HG03280 (cell line): ENCODE data around the gene DDX39A.
A peak's percentile ranks its signal among the peaks of the same experiment; 100 is the strongest.
"Not testable (repeated sequence)": the region's sequence is repeated elsewhere in the genome, so short reads cannot be mapped to it uniquely, and the experiment has no call there.

Source experiments
- ATAC-seq: cut with Tn5 transposase; IDR thresholded peaks from one replicate; pipeline ENCODE4 v1.9.1; 2021; ENCODE audit warnings: mild to moderate bottlenecking, moderate library complexity; ENCODE audit not compliant: unreplicated experiment

The DDX39A gene

DNA sequence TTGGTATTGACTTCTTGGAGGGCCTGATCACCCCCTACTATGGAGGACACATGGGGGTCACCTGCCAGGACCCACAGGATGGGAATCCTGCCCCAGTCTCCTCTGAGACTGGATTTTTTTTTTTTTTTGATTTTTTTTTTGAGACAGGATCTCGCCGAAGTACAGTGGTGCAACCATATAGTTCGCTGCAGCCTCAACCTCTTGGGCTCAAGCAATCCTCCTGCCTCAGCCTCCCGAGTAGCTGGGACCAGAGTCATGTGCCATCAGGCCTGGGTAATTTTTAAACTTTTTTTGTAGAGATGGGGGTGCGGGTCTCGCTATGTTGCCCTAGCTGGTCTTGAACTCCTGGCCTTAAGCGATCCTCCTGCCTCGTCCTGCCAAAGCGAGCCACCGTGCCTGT lies 52.1 kb downstream of the DDX39A start:
- no peak for ATAC-seq

- peak; percentile 53 for ATAC-seq
These were observed 52.6 kb downstream of the DDX39A start for GRCh38 chr19:14366529-14366928.

GRCh38 chr19:14364098-14364443 lies 55.1 kb downstream of the DDX39A start:
- ATAC-seq = not testable (repeated sequence)

DNA sequence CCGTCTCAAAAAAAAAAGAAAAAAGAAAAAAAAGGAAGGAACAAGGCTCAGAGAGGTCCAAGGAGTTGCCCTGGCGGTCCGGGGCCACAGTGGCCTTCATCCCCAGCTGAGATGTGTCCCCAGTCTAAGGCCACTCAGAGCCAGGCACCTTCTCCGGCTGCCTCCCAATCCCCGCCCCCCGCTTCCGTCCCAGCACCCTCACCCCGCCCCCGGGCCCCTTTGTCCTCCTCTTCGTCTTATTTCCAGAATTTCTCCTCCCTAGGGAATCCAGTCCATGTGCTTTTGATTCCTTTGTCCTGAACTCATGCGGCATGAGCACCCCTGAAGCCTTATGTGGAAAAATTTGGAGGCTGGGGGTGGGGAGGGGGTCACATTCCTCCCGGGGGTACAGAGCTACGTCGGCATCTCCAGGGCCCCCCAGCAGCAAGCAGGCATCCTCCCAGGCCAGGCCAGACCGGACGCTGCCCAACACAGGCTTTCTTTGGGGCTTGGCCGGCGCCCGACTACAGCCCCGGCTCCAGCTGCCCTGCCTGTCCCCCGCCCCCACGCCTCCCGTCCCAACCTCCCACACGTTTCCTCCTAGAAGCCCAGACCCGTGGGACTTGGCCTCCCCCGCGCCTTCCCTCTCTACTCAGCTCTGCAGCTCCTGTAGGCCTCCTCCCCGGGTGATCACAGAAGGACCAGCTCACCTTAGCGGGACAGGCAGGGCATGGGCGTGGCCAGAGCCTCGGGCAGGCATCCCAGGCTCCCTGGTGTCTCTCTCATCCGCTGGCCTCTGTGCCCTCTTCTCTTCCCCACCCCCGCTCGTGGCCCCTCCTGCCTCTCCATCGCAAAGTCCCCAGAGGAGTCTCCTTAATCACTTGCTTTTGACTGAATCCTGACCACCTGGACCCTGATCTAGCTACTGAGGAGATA lies 55.7 kb downstream of the DDX39A start:
- no peak for ATAC-seq

GRCh38 chr19:14361824-14362223 lies 57.3 kb downstream of the DDX39A start:
- ATAC-seq = no peak
